Activated T-cell treated with anti-CD3 and anti-CD28 coated beads for 48 hours (primary cell): Measurements from ENCODE around the gene SFXN3.

Source experiments
- DNase-seq: peaks from one replicate; pipeline ENCODE4 v3.0.0-alpha.2; 2020; ENCODE audit warnings: low read depth

The SFXN3 gene

DNA sequence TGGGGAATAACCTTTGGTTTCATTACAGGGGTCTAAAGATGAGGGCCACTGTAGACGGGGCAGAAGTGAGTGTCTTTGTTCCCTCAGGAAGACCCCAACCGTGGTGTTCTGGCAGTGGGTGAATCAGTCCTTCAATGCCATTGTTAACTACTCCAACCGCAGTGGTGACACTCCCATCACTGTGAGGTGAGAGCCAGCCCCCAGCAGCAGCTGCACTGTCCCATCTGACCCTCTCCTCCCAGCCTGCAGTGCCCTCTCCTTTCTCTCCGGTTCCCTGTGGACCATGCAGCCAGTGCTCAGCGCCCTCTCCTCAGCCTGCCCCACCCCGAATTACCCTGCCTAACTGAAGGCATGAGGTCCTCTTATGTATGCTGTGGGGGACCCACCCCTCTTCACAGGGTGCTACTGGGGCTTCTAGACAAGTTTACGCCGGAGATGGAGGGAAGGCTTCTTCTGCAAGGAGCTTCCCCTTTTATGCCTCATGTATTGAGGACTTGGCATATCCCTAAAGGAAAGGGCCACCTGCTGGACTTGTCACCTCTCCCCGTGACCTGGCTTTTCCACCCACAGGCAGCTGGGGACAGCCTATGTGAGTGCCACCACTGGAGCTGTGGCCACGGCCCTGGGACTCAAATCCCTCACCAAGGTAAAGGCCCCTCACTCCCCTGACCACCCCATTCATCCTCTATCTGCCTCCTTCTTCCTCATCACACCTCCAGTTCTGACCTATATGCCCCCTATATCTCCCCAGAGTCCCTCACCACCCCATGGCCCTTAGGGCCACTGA lies 5.1 kb downstream of the SFXN3 start:
- no peak for DNase-seq

GRCh38 chr10:101036726-101037125 lies 5.7 kb downstream of the SFXN3 start:
- DNase-seq: no peak

- no peak for DNase-seq
Measured at GRCh38 chr10:101038484-101038883, 7.5 kb downstream of the SFXN3 start.

GRCh38 chr10:101040061-101040460 lies 9.0 kb downstream of the SFXN3 start:
- DNase-seq: no peak

- no peak for DNase-seq
Measured at GRCh38 chr10:101040851-101041250, 9.8 kb downstream of the SFXN3 start.

DNA sequence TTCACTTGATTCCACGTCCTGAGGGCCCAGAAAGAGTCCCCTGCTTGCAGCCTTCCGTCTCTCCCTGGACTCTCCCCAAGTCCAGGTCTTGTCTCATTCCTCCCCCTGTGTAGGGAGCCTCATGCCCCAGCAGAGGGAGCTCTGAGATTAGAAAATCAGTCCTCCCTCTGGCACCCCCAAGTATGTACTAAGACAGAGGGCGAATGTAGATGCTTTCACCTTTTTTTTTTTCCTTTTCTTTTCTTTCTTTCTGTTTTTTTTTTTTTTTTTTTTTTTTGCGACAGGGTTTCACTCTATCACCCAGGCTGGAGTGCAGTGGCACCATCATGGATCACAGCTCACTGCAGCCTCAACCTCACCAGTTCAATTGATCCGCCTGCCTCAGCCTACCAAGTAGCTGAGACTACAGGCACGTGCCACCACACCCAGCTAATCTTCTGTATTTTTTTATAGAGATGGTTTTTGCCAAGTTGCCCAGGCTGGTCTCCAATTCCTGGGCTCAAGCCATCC lies 10.3 kb downstream of the SFXN3 start:
- peak; percentile 58 for DNase-seq

- no peak for DNase-seq
Measured at GRCh38 chr10:101042118-101042517, 11.1 kb downstream of the SFXN3 start.

- DNase-seq: peak; percentile 91
Measured at GRCh38 chr10:101042667-101043362, 11.8 kb downstream of the SFXN3 start.

- no peak for DNase-seq
Measured at GRCh38 chr10:101043363-101043707, 12.3 kb downstream of the SFXN3 start.

DNA sequence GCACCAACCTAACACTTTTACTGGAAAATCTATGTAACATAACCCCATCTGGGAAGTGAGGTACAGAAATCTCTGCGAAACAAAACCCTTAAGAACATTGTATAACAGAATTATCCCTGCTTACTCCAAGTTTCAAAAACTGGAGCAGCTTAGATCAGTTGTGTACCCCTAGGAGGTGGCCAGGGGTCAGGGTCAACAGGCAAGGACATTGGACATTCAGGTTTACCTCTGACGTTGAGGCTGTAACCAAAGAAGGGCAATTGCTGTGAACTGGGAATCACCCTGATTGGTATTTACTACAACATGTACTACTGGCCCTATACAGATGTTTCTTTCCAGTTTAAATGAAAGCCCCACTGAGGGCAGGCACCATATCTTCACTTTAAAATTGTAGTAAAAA lies 13.1 kb downstream of the SFXN3 start:
- DNase-seq: no peak

DNA sequence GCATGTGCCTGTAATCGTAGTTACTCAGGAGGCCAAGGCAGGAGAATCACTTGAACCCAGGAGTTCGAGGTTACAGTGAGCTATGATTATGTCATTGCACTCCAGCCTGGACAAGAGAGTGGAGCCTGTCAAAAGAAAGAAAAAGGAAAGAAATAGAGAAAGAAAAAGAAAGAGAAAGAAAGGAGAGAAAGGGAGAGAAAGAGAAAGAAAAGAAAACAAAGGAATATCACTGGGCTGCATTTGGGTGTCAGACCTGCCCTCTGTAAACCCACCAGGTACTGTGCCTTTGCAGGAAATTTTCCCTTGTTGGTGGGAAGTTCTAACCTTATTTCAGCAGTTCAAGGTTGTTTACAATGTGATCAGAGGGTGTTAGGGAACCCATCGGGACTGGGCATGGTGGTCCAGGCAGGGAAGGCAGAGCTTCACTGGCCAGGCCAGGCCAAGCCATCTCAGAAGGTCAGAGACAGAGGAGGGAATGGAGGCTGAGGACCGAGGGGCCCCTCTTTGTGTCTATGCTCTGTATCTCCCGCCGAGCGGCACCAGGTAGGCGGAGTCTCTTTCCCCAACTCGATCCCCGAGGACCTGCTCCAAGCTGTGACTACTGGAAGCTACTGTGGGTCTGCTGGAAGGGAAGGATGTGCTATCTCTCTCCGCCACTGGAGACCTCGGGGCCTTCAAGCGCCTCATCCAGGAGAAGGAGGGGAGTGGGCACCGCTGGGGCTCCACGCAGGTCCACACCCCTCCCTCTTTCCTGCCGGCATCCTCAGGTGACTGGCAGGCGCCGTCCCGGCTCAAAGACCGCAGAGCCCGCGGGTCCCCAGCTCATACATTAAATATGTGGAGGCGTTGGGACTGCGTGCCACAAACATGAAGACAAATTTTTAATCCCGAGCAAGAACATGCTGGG lies 15.6 kb downstream of the SFXN3 start:
- no peak for DNase-seq

DNA sequence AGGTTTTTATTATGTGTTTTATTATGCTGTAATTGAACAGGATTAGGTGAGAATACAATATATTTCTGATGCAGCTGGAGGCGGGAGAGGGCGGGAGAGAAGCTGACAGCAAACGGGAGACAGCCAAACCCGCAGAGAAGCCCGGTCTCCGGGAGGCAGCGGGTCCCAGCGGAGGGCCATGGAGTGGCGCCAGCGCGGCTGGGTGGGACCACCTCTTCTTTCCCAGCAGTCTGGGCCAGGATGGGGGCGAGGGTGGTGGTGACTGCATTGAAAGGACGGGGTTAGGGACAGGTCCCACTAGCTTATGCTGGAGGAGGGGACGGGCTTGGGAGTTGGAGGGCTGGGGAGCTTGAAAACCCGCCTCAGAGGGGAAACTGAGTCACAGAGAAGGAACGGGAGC lies 16.2 kb downstream of the SFXN3 start:
- DNase-seq: no peak

DNA sequence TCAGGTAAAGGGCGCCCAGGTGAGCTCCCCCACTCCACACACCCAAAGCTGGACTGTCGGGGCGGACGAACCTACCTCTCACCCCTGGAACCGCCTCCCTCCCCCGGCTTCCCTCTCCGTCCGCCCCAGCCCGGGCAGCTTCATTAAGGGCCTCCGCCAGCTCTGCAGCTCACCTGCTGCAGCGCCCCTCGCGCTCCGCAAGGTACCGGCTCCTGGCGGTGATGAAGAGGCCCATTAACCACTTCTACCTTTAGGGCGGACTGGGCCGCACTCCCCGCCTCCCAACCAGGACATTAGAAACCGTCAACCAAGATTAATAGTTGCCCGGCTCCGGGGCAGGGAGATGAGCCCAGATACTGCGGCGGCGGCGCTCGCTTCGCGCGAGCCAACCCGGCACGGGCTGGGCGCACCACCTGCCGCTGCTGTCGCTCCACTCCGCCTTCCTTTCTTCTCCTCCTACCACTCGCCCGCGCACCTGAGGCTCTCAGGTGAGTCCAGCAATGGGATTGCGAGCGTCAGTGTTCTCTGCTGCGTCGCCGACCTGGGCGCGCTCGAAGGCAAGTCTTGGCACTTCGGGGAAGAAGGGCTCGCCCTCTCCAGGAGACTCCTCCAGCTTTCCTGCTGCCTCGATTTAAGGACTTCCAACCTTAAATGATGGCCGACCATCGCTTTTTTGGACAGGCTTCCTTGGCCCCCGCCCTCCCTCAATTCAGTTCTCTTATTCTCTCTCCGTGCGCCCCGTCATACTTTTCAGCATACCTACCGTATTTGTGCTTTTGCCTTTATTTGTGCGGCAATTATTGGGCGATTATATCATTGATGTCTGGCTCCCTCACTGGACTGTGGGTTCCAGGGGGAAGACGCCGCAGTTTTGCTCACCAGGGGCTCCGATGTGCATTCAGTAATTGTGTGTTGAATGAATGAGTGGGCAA lies 17.2 kb downstream of the SFXN3 start:
- no peak for DNase-seq

DNA sequence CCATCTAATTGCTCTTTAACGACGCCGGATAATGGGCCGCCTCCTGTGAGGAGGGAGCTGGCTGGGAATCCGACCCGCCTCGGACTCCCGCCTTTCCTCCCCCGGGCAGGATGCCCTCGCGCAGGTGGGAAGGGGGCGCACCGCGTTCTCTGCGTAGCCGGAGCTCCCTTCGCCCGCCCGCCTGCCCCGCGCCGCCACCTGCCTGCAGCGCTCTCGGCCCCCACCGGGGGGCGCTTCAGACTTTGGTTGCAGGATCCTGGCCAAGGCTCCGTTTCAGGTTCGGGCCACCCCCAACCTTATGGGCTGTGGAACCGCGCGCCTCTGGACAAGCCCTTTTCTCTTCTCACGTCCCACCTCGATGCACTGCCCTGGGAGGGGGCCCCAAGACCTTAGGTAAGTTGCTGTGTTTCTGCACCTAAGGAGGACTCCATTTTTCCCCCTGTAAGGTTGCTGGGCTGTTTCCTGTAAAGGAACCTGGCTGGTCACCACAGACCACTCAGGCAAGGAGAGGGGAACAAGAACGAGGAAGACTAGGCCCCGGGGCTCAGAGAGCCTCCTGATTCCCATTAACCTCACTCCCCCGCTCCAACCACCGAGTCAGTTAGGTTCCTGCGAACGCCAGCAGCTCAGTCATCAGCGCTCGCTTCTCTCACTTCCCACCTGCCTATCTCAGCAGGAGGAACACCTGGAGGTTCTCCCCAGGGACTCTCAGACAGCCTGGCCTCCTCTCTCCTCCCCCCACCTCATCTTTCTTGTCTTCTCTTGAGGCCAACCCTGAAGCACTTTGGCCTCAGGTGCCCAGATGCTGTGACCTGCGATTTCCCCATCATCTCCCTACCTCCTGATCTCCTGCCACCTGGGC lies 19.4 kb downstream of the SFXN3 start:
- DNase-seq: peak; percentile 78

DNA sequence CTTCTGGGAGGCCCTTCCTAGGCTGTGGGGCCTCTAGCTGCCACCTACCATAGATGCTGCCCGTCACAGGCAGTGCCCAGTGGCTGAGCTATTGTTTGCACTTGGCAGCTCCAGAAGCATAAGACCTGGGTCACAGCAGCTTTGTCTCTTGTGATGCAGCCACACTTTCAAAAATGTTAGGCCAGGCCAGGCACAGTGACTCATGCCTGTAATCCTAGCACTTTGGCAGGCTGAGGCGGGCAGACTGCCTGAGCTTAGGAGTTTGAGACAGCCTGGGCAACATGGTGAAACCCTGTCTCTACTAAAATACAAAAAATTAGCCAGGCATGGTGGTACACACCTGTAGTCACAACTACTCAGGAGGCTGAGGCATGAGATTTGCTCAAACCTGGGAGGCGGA lies 21.3 kb downstream of the SFXN3 start:
- DNase-seq: no peak

DNA sequence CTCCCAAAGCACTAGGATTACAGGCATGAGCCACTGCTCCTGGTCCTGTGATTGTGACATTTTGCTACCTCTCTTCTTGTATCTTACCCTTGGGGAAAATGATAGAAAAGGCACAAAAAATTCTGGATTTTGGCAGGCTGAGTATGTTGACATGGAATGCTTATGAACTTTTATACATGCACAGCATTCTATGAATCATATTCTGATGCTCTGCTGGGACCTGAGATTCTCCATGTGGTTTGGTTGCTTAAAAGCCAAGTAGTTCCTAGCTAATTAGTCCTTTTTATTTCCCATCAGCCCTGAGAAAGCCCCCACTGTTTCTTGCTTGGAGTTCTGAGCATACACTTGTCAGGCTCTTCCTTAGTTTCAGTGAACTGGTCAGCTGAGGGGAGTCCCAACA lies 22.5 kb downstream of the SFXN3 start:
- no peak for DNase-seq

DNA sequence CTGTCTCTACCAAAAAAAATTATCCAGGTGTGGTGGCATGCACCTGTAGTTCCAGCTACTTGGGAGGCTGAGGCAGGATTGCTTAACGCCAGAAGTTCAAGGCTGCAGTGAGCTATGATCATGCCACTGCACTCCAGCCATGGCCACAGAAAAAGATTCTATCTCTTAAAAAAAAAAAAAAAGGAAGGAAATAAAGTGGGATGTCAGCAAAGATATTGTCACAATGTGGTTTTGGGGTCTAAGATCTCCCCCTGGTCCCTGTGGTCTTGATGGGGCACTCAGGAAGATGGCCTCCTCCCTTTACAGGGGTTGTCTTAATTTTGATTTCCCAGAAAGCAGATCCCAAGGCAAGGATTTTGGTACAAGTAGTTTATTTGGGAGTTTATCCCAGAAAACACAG lies 23.3 kb downstream of the SFXN3 start:
- DNase-seq: no peak

DNA sequence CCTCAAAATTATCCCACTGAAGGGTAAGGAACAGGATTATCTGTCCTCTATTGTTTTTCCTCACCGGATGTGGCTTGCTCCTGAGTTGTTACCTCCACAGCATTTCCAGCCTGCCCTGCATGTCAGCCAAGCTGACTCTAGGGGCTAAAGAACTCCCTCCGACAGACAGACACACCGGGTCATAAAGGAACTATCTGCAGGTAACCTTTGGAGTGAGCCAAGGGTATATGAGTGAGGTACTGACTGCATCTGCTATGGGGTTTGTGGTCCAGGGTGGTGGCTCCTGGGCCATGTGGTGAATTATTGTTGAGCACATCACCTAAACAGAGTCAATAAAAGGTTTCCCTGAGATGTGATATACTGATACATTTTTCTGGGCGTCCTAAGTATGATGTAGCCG lies 23.8 kb downstream of the SFXN3 start:
- DNase-seq: no peak

DNA sequence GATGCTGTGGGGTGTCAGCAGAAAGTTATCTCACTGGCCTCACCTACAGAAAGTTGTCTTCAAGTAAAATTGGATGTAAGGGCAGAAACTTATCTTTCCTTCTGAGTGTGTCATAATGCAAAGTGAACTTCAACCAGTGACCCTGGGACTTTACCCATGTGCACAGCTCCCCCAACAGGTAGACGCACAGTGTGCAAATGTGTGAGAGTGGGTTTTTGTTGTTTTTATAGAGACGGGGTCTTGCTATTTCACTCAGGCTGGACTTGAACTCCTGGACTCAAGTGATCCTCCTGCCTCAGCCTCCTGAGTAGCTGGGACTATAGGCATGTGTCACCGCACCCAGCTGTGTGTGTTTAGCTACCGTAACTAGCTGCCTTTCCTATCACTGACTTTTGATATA lies 24.4 kb downstream of the SFXN3 start:
- DNase-seq: no peak

GRCh38 chr10:101056365-101057151 lies 25.5 kb downstream of the SFXN3 start:
- DNase-seq: no peak
